ENCODE data around the gene LHX6. TPM values are rescaled to one million over a fixed set of nuclear protein-coding genes. Genes with fewer than 3 reads are reported as not detected.

The LHX6 gene
- total and polyA plus RNA-seq, 2 of the 13 experiments (the other 11 are each of a cell fraction or from before 2014, with no cell fraction given) = 1.1 to 1.3 TPM

GRCh38 chr9:122264360-122265148 lies 35.8 kb upstream of the LHX6 start, which contains the start of the genes MRRF and RBM18 (continued):
- TF ChIP-seq GPN1 (CRISPR knock-in tag; IDR thresholded peaks at IDR 0.05; ENCODE audit: borderline replicate concordance) (peak; percentile 89; the same call in 1 of the 2 replicates), ZNF318 (CRISPR knock-in tag; IDR thresholded peaks at IDR 0.05) (peak; percentile 92; the same call in 1 of the 2 replicates), KLF15 (CRISPR knock-in tag; IDR thresholded peaks at IDR 0.05; ENCODE audit: borderline replicate concordance) (peak; percentile 93; the same call in 1 of the 2 replicates), PAX8 (CRISPR knock-in tag; IDR thresholded peaks at IDR 0.05; ENCODE audit: borderline replicate concordance) (peak; percentile 44; the same call in 1 of the 2 replicates), ZNF10 (CRISPR knock-in tag; IDR thresholded peaks at IDR 0.05; ENCODE audit: borderline replicate concordance, low read depth) (peak; percentile 88; the same call in 1 of the 2 replicates), ZNF577 (CRISPR knock-in tag; IDR thresholded peaks at IDR 0.05; ENCODE audit: borderline replicate concordance, low read depth) (0 out of 2 replicates have a peak, but pooled peaks have one; percentile 91), ZBTB25 (CRISPR knock-in tag; IDR thresholded peaks at IDR 0.05) (peak; percentile 51; the same call in 1 of the 2 replicates), KMT2A (CRISPR knock-in tag; IDR thresholded peaks at IDR 0.05) (peak; percentile 89), TBX3 (IDR thresholded peaks at IDR 0.05; ENCODE audit: borderline replicate concordance) (no peak; the same call in 1 of the 2 replicates), KLF13 (CRISPR knock-in tag; IDR thresholded peaks at IDR 0.05) (0 out of 2 replicates have a peak, but pooled peaks have one; percentile 45), ZHX1 (CRISPR knock-in tag; IDR thresholded peaks at IDR 0.05; ENCODE audit: low read depth) (peak; percentile 100), GATA4 (IDR thresholded peaks at IDR 0.05; ENCODE audit: borderline replicate concordance, low read depth) (no peak), ZUFSP (CRISPR knock-in tag; IDR thresholded peaks at IDR 0.05; ENCODE audit: borderline replicate concordance) (no peak)

Data from HepG2 (cell line).